GM19099 (cell line): ENCODE measurements around the gene ADAMTS12.

Source experiments
- POLR2A ChIP-seq: IDR thresholded peaks from 3 replicates; pipeline ENCODE4 v1.6.1; 2011; ENCODE audit warnings: low read depth; ENCODE audit not compliant: insufficient read length; ENCODE audit errors: extremely low read depth

ADAMTS12 gene

GRCh38 chr5:33524476-33524875 is 367.3 kb downstream of the ADAMTS12 start:
- TF ChIP-seq POLR2A, result no peak

GRCh38 chr5:33523208-33523771 is 368.5 kb downstream of the ADAMTS12 start:
- no peak for TF ChIP-seq POLR2A

GRCh38 chr5:33516421-33516820 is 375.4 kb downstream of the ADAMTS12 start:
- no peak for TF ChIP-seq POLR2A

- TF ChIP-seq POLR2A, result no peak
Measured at GRCh38 chr5:33513462-33514185, 378.2 kb downstream of the ADAMTS12 start.

- no peak for TF ChIP-seq POLR2A
Measured at GRCh38 chr5:33509036-33509435, 382.8 kb downstream of the ADAMTS12 start.

GRCh38 chr5:33507426-33507825 is 384.4 kb downstream of the ADAMTS12 start:
- TF ChIP-seq POLR2A, result no peak

- no peak for TF ChIP-seq POLR2A
Measured at GRCh38 chr5:33504570-33504969, 387.2 kb downstream of the ADAMTS12 start.

- no peak for TF ChIP-seq POLR2A
Measured at GRCh38 chr5:33501899-33502298, 389.9 kb downstream of the ADAMTS12 start.

- TF ChIP-seq POLR2A, result no peak
Measured at GRCh38 chr5:33501260-33501659, 390.5 kb downstream of the ADAMTS12 start.

- no peak for TF ChIP-seq POLR2A
Measured at GRCh38 chr5:33494466-33494865, 397.3 kb downstream of the ADAMTS12 start.

GRCh38 chr5:33491941-33492340 is 399.8 kb downstream of the ADAMTS12 start:
- TF ChIP-seq POLR2A, result no peak

GRCh38 chr5:33490071-33490665 is 401.6 kb downstream of the ADAMTS12 start:
- no peak for TF ChIP-seq POLR2A

- no peak for TF ChIP-seq POLR2A
Measured at GRCh38 chr5:33489481-33490067, 402.2 kb downstream of the ADAMTS12 start.

GRCh38 chr5:33488558-33489355 is 403.0 kb downstream of the ADAMTS12 start:
- no peak for TF ChIP-seq POLR2A

- TF ChIP-seq POLR2A, result no peak
Measured at GRCh38 chr5:33487236-33487635, 404.6 kb downstream of the ADAMTS12 start.
